HepG2 (cell line): ENCODE results near the gene EEF1A2. TPM values are rescaled to one million over a fixed set of nuclear protein-coding genes. Genes with fewer than 3 reads are reported as not detected.
A peak's percentile ranks its signal among the peaks of the same experiment; 100 is the strongest.

Source experiments
- ATAC-seq: fragments of 200-7000 bp; cut with Tn5 transposase; 3 replicates; pipeline ENCODE4 v1.9.1; 2020; ENCODE audit warnings: mild to moderate bottlenecking, moderate library complexity
- BruUV-seq: library from RNA; stranded (reverse); fragments of 400-500 nt; replicated peaks from 2 replicates; lab custom pipeline; 2021; lab: Mats Ljungman, UMichigan
- CTCF ChIA-PET: fragments of 300-600 bp; formaldehyde crosslinking; extraction: SDS; loops from one replicate; lab custom pipeline; 2021; ENCODE audit warnings: low total read pairs, inconsistent platforms, low intra/inter-chr PET ratio; lab: Yijun Ruan, JAX
- POLR2A ChIA-PET: fragments of 350-600 bp; sonication (Branson Sonifier 250); formaldehyde crosslinking; loops from one replicate; lab custom pipeline; 2020; ENCODE audit warnings: antibody characterized with exemption, inconsistent platforms; lab: Yijun Ruan, JAX
- DNase-seq: peaks from one replicate; pipeline ENCODE4 v3.0.0-alpha.2; 2015; ENCODE audit warnings: low spot score
- FAIRE-seq: peaks from 3 replicates; lab custom pipeline; 2011; peaks lifted over from hg19 to GRCh38; lab: Jason Lieb, UNC
- H2AFZ ChIP-seq: one replicate; pipeline ENCODE4 v1.6.1; 2011; ENCODE audit warnings: low read length, inconsistent platforms
- H3K27ac ChIP-seq: fragments of 300-600 bp; 3 replicates; pipeline ENCODE4 v1.8.0; 2011; ENCODE audit warnings: mixed run types, mild to moderate bottlenecking, mixed read lengths, low read length, inconsistent platforms; ENCODE audit not compliant: insufficient read depth; ENCODE audit errors: extremely low read length
- H3K27me3 ChIP-seq, 2 experiments: fragments of 200-600 bp in 1 of 2; 2 replicates in 1 of 2; 3 replicates in 1 of 2; pipeline versions ENCODE4 v1.6.0 to v1.8.0; 2011; ENCODE audit warnings: low read length in 2 of 2, mild to moderate bottlenecking in 2 of 2, moderate library complexity in 2 of 2, inconsistent platforms in 1 of 2; ENCODE audit not compliant: insufficient read depth in 2 of 2, control insufficient read depth in 1 of 2
- H3K36me3 ChIP-seq, 2 experiments: fragments of 200-600 bp in 1 of 2; replicated peaks in 1 of 2; 2 replicates in 1 of 2; 3 replicates in 1 of 2; pipeline versions ENCODE4 v1.5.1 to v1.8.0; 2011; ENCODE audit warnings: low read length in 2 of 2, inconsistent platforms in 1 of 2; ENCODE audit not compliant: insufficient read depth in 2 of 2, control insufficient read depth in 1 of 2
- H3K4me1 ChIP-seq: 2 replicates; pipeline ENCODE4 v1.5.1; 2012; ENCODE audit warnings: low read length, inconsistent platforms; ENCODE audit not compliant: insufficient read depth
- H3K4me2 ChIP-seq: 2 replicates; pipeline ENCODE4 v1.6.0; 2011; ENCODE audit warnings: low read depth, low read length, inconsistent platforms
- H3K4me3 ChIP-seq, 3 experiments: fragments of 200-600 bp in 1 of 3; sonication (generic), shearing (Covaris generic) in 1 of 3; replicated peaks in 1 of 3; 2 replicates each; pipeline ENCODE4 v1.5.1; 2011 to 2016; ENCODE audit warnings: low read length in 3 of 3, inconsistent platforms in 2 of 3, low read depth in 2 of 3, mild to moderate bottlenecking in 2 of 3, control low read depth in 1 of 3, mixed read lengths in 1 of 3; ENCODE audit not compliant: insufficient read depth in 1 of 3
- H3K79me2 ChIP-seq: one replicate; pipeline ENCODE4 v1.6.1; 2011; ENCODE audit warnings: low read length, inconsistent platforms; ENCODE audit not compliant: insufficient read depth
- H3K9ac ChIP-seq: 2 replicates; pipeline ENCODE4 v1.6.0; 2011; ENCODE audit warnings: mild to moderate bottlenecking, low read depth, low read length, inconsistent platforms; ENCODE audit not compliant: insufficient read depth
- H3K9me3 ChIP-seq: 2 replicates; pipeline ENCODE4 v1.5.1; 2012; ENCODE audit warnings: mild to moderate bottlenecking, low read length
- H4K20me1 ChIP-seq: 2 replicates; pipeline ENCODE4 v1.6.0; 2011; ENCODE audit warnings: inconsistent platforms, mild to moderate bottlenecking, low read length, moderate library complexity; ENCODE audit not compliant: insufficient read depth
- EHMT2 ChIP-seq: fragments of 200-600 bp; sonication (generic); IDR thresholded peaks from 2 replicates; pipeline ENCODE4 v1.7.0; 2017; ENCODE audit warnings: antibody characterized with exemption, low read depth, low read length, borderline replicate concordance
- ELF4 ChIP-seq: sonication (generic); formaldehyde crosslinking; IDR thresholded peaks from 2 replicates; pipeline ENCODE4 v1.5.0; 2020; ENCODE audit warnings: missing genetic modification reagents, mild to moderate bottlenecking, moderate library complexity, borderline replicate concordance
- ERF ChIP-seq: IDR thresholded peaks from 2 replicates; pipeline ENCODE4 v1.6.1; 2018; ENCODE audit warnings: missing biosample characterization, missing genetic modification reagents
- FOXO1 ChIP-seq: sonication (generic); formaldehyde crosslinking; IDR thresholded peaks from 2 replicates; pipeline ENCODE4 v1.4.0; 2020; ENCODE audit warnings: missing genetic modification reagents
- KDM5B ChIP-seq: sonication (generic); formaldehyde crosslinking; IDR thresholded peaks from 2 replicates; pipeline ENCODE4 v1.4.0; 2020; ENCODE audit warnings: missing genetic modification reagents, mild to moderate bottlenecking, borderline replicate concordance
- MIXL1 ChIP-seq: IDR thresholded peaks from 2 replicates; pipeline ENCODE4 v1.6.1; 2016
- MTF1 ChIP-seq: sonication (generic); formaldehyde crosslinking; IDR thresholded peaks from 2 replicates; pipeline ENCODE4 v1.5.0; 2020; ENCODE audit warnings: missing genetic modification reagents
- PHF20 ChIP-seq: sonication (generic); formaldehyde crosslinking; IDR thresholded peaks from 2 replicates; pipeline ENCODE4 v1.5.0; 2020; ENCODE audit warnings: mild to moderate bottlenecking, missing genetic modification reagents
- SOX13 ChIP-seq, 3 experiments: fragments of 450-650 bp in 1 of 3; sonication (generic) in 1 of 3; formaldehyde crosslinking in 1 of 3; IDR thresholded peaks in 2 of 3; conservative IDR thresholded peaks in 1 of 3; 2 replicates each; pipeline versions ENCODE4 v1.5.0 to v1.6.1; 2016 to 2020; ENCODE audit warnings: antibody characterized with exemption in 1 of 3, mild to moderate bottlenecking in 1 of 3, missing compliant biosample characterization in 1 of 3, missing genetic modification reagents in 1 of 3, moderate library complexity in 1 of 3
- SRSF1 ChIP-seq: fragments of 200-400 bp; formaldehyde crosslinking; optimal IDR thresholded peaks from 2 replicates; pipeline ENCODE3; 2017; ENCODE audit warnings: mild to moderate bottlenecking, low read depth, low read length, moderate library complexity
- TOE1 ChIP-seq: sonication (generic); formaldehyde crosslinking; IDR thresholded peaks from 2 replicates; pipeline ENCODE4 v1.4.0; 2020; ENCODE audit warnings: mild to moderate bottlenecking, missing genetic modification reagents
- XBP1 ChIP-seq: sonication (generic); formaldehyde crosslinking; IDR thresholded peaks from 2 replicates; pipeline ENCODE4 v1.5.0; 2020; ENCODE audit warnings: missing genetic modification reagents
- ZNF20 ChIP-seq: sonication (generic); formaldehyde crosslinking; IDR thresholded peaks from 2 replicates; pipeline ENCODE4 v1.4.0; 2020; ENCODE audit warnings: mild to moderate bottlenecking, moderate library complexity, missing genetic modification reagents
- ZNF3 ChIP-seq: IDR thresholded peaks from 2 replicates; pipeline ENCODE4 v1.7.0; 2017; ENCODE audit warnings: inconsistent platforms
- ZNF737 ChIP-seq: sonication (generic); formaldehyde crosslinking; IDR thresholded peaks from 2 replicates; pipeline ENCODE4 v1.5.0; 2020; ENCODE audit warnings: missing genetic modification reagents, mild to moderate bottlenecking, borderline replicate concordance
- WGBS: methylation state at CpG from one replicate; pipeline ENCODE4 v1.1.6; 2017; ENCODE audit warnings: low lambda C conversion rate; 5-methylcytosine and 5-hydroxymethylcytosine counted together
- in situ Hi-C: cut with HindIII; loops from 2 replicates; pipeline ENCODE4 v1.10.0; 2017; ENCODE audit warnings: low pct_unique_long_range_greater_than_20kb; ENCODE audit not compliant: extremely low pct_ligation_motif_present
- intact Hi-C: fragments of 100-400 bp; cut with micrococcal nuclease; formaldehyde crosslinking; loops from one replicate; pipeline ENCODE4 v1.10.0; 2022; ENCODE audit not compliant: unreplicated experiment
- polyA plus RNA-seq, 8 experiments: library from polyadenylated mRNA; depleted of rRNA in 3 of 8; stranded (reverse) in 7 of 8; unstranded in 1 of 8; fragments of >200 nt; fragmentation: Illumina TruSeq in 4 of 8; extraction: Trizol in 4 of 8; gene quantifications; 2 replicates each; pipeline versions ENCODE4 v1.2.1 to v1.2.3, GENCODE V29; 2011 to 2016; ENCODE audit warnings: low read depth in 4 of 8, missing spikeins in 1 of 8, mixed read lengths in 1 of 8; ENCODE audit not compliant: insufficient read depth in 1 of 8
- total RNA-seq, 5 experiments: library from RNA; depleted of rRNA; stranded (reverse); fragments of >200 nt; fragmentation: Illumina TruSeq; extraction: Trizol; gene quantifications; 2 replicates each; pipeline ENCODE4 v1.2.3, GENCODE V29; 2016; ENCODE audit warnings: low read depth in 1 of 5
- TF ChIP-seq, protein P1 (sequence below): sonication (generic); formaldehyde crosslinking; IDR thresholded peaks from 2 replicates; pipeline ENCODE4 v1.5.0; 2020; ENCODE audit warnings: mild to moderate bottlenecking, missing genetic modification reagents, borderline replicate concordance
- TF ChIP-seq, protein P2 (sequence below): sonication (generic); formaldehyde crosslinking; IDR thresholded peaks from 2 replicates; pipeline ENCODE4 v1.9.0; 2022; ENCODE audit warnings: missing genetic modification reagents, mild to moderate bottlenecking, borderline replicate concordance
- TF ChIP-seq, protein P3 (sequence below): sonication (generic); IDR thresholded peaks from 2 replicates; pipeline ENCODE4 v1.6.1; 2016; ENCODE audit warnings: low read depth, borderline replicate concordance

The EEF1A2 gene
- total and polyA plus RNA-seq, 2 of the 13 experiments (the other 11 are each of a cell fraction or from before 2014, with no cell fraction given), result 0.44 to 0.87 TPM

DNA sequence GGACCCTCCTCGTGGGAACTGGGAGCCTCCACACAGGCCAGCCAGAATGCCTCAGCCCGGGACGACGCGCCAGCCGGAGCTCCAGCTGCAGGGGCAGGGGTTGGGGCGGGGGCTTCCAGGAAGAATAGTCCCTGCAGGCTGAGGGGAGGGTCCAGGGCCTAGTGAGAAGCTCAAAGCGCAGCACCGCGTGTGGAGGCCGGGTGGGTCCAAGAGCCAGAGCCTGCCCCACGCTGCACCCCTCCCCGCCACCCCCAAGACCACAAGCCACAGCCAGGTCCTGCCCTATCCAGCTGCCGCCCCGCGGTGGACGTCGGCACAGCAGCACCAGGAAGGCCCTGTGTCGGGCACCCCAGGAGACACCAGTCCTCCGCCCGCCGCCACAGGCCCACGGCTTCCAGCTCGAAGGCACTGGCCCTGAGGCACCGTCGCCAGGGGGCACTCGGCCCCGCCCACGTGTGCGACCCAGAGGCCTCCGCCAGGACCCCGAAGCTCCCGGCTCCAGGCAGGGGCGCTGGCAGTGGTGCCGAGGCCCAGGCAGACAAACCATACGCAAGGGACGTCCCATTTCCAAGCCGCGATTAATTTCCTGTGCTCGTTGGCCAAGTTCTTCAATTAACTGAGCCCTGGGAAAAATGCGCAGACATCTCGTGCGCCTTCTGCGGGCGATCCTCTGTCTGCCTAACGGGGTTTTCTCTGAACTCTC lies 45.9 kb downstream of the EEF1A2 start:
- no peak overlapping the region for H2AFZ ChIP-seq
- H3K4me1 ChIP-seq, result no peaks in the 10 kb centered on the region
- H3K36me3 ChIP-seq, result no peaks in the 10 kb centered on the region
- H3K9me3 ChIP-seq, result no peaks in the 10 kb centered on the region
- ChIA-PET CTCF (no interaction called here), POLR2A (no interaction called here)
- H3K4me3 ChIP-seq, result no peak overlapping the region; a peak in 1 of 6 replicates
- H3K27me3 ChIP-seq, result peaks cover 39 to 81% of the 10 kb centered on the region in 2 experiments
- in situ Hi-C loops, result no loop called here
- H3K4me2 ChIP-seq, result no peak overlapping the region
- no peak overlapping the region for H3K27ac ChIP-seq
- H4K20me1 ChIP-seq, result peaks cover 4% of the 10 kb centered on the region
- 22% methylated on average over 20 of the region's 46 CpGs for WGBS
- peak; percentile 83 for ATAC-seq
- no peak overlapping the region for H3K9ac ChIP-seq
- intact Hi-C loops, result no loop called here
- peak; percentile 29 for DNase-seq
- no peaks in the 10 kb centered on the region for H3K79me2 ChIP-seq
- no TSS peak for BruUV-seq
- FAIRE-seq, result no peak
- TF ChIP-seq, protein P1, sequence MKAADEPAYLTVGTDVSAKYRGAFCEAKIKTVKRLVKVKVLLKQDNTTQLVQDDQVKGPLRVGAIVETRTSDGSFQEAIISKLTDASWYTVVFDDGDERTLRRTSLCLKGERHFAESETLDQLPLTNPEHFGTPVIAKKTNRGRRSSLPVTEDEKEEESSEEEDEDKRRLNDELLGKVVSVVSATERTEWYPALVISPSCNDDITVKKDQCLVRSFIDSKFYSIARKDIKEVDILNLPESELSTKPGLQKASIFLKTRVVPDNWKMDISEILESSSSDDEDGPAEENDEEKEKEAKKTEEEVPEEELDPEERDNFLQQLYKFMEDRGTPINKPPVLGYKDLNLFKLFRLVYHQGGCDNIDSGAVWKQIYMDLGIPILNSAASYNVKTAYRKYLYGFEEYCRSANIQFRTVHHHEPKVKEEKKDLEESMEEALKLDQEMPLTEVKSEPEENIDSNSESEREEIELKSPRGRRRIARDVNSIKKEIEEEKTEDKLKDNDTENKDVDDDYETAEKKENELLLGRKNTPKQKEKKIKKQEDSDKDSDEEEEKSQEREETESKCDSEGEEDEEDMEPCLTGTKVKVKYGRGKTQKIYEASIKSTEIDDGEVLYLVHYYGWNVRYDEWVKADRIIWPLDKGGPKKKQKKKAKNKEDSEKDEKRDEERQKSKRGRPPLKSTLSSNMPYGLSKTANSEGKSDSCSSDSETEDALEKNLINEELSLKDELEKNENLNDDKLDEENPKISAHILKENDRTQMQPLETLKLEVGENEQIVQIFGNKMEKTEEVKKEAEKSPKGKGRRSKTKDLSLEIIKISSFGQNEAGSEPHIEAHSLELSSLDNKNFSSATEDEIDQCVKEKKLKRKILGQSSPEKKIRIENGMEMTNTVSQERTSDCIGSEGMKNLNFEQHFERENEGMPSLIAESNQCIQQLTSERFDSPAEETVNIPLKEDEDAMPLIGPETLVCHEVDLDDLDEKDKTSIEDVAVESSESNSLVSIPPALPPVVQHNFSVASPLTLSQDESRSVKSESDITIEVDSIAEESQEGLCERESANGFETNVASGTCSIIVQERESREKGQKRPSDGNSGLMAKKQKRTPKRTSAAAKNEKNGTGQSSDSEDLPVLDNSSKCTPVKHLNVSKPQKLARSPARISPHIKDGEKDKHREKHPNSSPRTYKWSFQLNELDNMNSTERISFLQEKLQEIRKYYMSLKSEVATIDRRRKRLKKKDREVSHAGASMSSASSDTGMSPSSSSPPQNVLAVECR (CRISPR knock-in tag), result no peak
- TF ChIP-seq MTF1 (no peak), EHMT2 (no peak), ELF4 (no peak), KDM5B (CRISPR knock-in tag) (no peak), TOE1 (CRISPR knock-in tag) (no peak), SOX13 (IDR thresholded peaks at IDR 0.05) (no peak), SOX13 (CRISPR knock-in tag; conservative IDR thresholded peaks at IDR 0.05 in 1 of 2, IDR thresholded peaks at IDR 0.05 in 1 of 2) (no peak), XBP1 (CRISPR knock-in tag) (no peak), ZNF3 (CRISPR knock-in tag) (no peak), MIXL1 (CRISPR knock-in tag) (no peak), ERF (CRISPR knock-in tag) (no peak), ZNF737 (CRISPR knock-in tag) (no peak), PHF20 (CRISPR knock-in tag) (no peak), SRSF1 (no peak), FOXO1 (CRISPR knock-in tag) (0 out of 2 replicates have a peak, but pooled peaks have one; percentile 12), ZNF20 (CRISPR knock-in tag) (no peak)
- TF ChIP-seq, protein P2, sequence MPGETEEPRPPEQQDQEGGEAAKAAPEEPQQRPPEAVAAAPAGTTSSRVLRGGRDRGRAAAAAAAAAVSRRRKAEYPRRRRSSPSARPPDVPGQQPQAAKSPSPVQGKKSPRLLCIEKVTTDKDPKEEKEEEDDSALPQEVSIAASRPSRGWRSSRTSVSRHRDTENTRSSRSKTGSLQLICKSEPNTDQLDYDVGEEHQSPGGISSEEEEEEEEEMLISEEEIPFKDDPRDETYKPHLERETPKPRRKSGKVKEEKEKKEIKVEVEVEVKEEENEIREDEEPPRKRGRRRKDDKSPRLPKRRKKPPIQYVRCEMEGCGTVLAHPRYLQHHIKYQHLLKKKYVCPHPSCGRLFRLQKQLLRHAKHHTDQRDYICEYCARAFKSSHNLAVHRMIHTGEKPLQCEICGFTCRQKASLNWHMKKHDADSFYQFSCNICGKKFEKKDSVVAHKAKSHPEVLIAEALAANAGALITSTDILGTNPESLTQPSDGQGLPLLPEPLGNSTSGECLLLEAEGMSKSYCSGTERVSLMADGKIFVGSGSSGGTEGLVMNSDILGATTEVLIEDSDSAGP, result peak; percentile 58; the same call in 1 of the 2 replicates
- TF ChIP-seq, protein P3, sequence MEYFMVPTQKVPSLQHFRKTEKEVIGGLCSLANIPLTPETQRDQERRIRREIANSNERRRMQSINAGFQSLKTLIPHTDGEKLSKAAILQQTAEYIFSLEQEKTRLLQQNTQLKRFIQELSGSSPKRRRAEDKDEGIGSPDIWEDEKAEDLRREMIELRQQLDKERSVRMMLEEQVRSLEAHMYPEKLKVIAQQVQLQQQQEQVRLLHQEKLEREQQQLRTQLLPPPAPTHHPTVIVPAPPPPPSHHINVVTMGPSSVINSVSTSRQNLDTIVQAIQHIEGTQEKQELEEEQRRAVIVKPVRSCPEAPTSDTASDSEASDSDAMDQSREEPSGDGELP, result no peak
